H1 (cell line): ENCODE results near the gene TCEA3. TPM values are rescaled to one million over a fixed set of nuclear protein-coding genes. Genes with fewer than 3 reads are reported as not detected.

Experiments
- CTCF ChIA-PET: fragments of 300-600 bp; sonication (Branson Sonifier 250); formaldehyde crosslinking; loops from one replicate; lab custom pipeline; 2021; ENCODE audit not compliant: partially characterized antibody; lab: Charles Lee
- POLR2A ChIA-PET: fragments of 300-600 bp; sonication (Branson Sonifier 250); formaldehyde crosslinking; loops from one replicate; lab custom pipeline; 2021; ENCODE audit warnings: inconsistent platforms; ENCODE audit not compliant: partially characterized antibody; lab: Charles Lee
- DNase-seq, 2 experiments: peaks; one replicate each; pipeline versions ENCODE4 v3.0.0 to v3.0.0-alpha.2; 2010 to 2022; ENCODE audit warnings: low spot score in 2 of 2, low read depth in 1 of 2, mixed read lengths in 1 of 2
- FAIRE-seq: peaks from 2 replicates; lab custom pipeline; 2011; peaks lifted over from hg19 to GRCh38; lab: Jason Lieb, UNC
- H2AFZ ChIP-seq: 2 replicates; pipeline ENCODE4 v1.8.1; 2012; ENCODE audit warnings: low read length, inconsistent platforms
- H2AK5ac ChIP-seq: 2 replicates; pipeline ENCODE4 v1.6.1; 2013; ENCODE audit warnings: low read depth, low read length
- H2BK120ac ChIP-seq: replicated peaks from 2 replicates; pipeline ENCODE3; 2013; ENCODE audit warnings: low read depth, low read length, inconsistent platforms
- H2BK12ac ChIP-seq: 2 replicates; pipeline ENCODE4 v1.6.1; 2013; ENCODE audit warnings: low read depth, low read length
- H2BK15ac ChIP-seq: 2 replicates; pipeline ENCODE4 v1.6.1; 2013; ENCODE audit warnings: low read length
- H2BK20ac ChIP-seq: 2 replicates; pipeline ENCODE4 v1.6.1; 2013; ENCODE audit warnings: low read length
- H2BK5ac ChIP-seq: 2 replicates; pipeline ENCODE4 v1.6.1; 2013; ENCODE audit warnings: low read depth, low read length
- H3K14ac ChIP-seq: 2 replicates; pipeline ENCODE4 v1.6.1; 2013; ENCODE audit warnings: inconsistent platforms; ENCODE audit not compliant: insufficient read length
- H3K18ac ChIP-seq: 2 replicates; pipeline ENCODE4 v1.6.1; 2013; ENCODE audit warnings: low read length; ENCODE audit errors: extremely low read depth
- H3K23ac ChIP-seq: 2 replicates; pipeline ENCODE4 v1.6.1; 2013; ENCODE audit warnings: inconsistent platforms; ENCODE audit not compliant: insufficient read length
- H3K23me2 ChIP-seq: 2 replicates; pipeline ENCODE4 v1.6.1; 2013; ENCODE audit warnings: low read depth, low read length
- H3K27ac ChIP-seq: 2 replicates; pipeline ENCODE4 v1.6.1; 2011; ENCODE audit warnings: low read depth, low read length, inconsistent platforms
- H3K27me3 ChIP-seq, 4 experiments: replicated peaks in 1 of 4; 1 replicate in 1 of 4; 2 replicates in 3 of 4; pipeline versions ENCODE4 v1.6.1 to v1.8.1; 2011 to 2013; ENCODE audit warnings: low read length in 3 of 4, mild to moderate bottlenecking in 3 of 4, inconsistent platforms in 2 of 4, mixed read lengths in 2 of 4, moderate library complexity in 1 of 4; ENCODE audit not compliant: control insufficient read depth in 3 of 4, insufficient read depth in 3 of 4; ENCODE audit errors: extremely low read depth in 1 of 4
- H3K36me3 ChIP-seq, 4 experiments: 2 replicates each; pipeline versions ENCODE4 v1.6.1 to v1.8.1; 2011 to 2013; ENCODE audit warnings: mild to moderate bottlenecking in 4 of 4, low read length in 3 of 4, moderate library complexity in 2 of 4, control low read depth in 1 of 4, inconsistent platforms in 1 of 4; ENCODE audit not compliant: insufficient read depth in 4 of 4, control insufficient read depth in 2 of 4
- H3K4ac ChIP-seq: replicated peaks from 2 replicates; pipeline ENCODE3; 2013; ENCODE audit warnings: low read length, low read depth, mixed read lengths, inconsistent platforms; ENCODE audit not compliant: insufficient read length
- H3K4me1 ChIP-seq, 4 experiments: replicated peaks in 1 of 4; 1 replicate in 1 of 4; 2 replicates in 3 of 4; pipeline versions ENCODE4 v1.6.1 to v1.8.1; 2011 to 2013; ENCODE audit warnings: low read length in 3 of 4, inconsistent platforms in 2 of 4, mixed read lengths in 1 of 4; ENCODE audit not compliant: insufficient read depth in 4 of 4, control insufficient read depth in 3 of 4
- H3K4me2 ChIP-seq, 2 experiments: 2 replicates each; pipeline versions ENCODE4 v1.6.1 to v1.8.1; 2011 to 2013; ENCODE audit warnings: low read depth in 2 of 2, low read length in 2 of 2, control low read depth in 1 of 2, inconsistent platforms in 1 of 2, mild to moderate bottlenecking in 1 of 2; ENCODE audit not compliant: insufficient read depth in 1 of 2
- H3K4me3 ChIP-seq, 4 experiments: fragments of 200-600, 300-600 bp in 1 of 4; sonication (generic), shearing (Covaris generic), sonication (Bioruptor Twin) in 1 of 4; 2 replicates each; pipeline versions ENCODE4 v1.5.1 to v1.8.1; 2011 to 2016; ENCODE audit warnings: low read length in 4 of 4, low read depth in 3 of 4, control low read depth in 2 of 4, inconsistent platforms in 2 of 4, mild to moderate bottlenecking in 2 of 4, mixed read lengths in 1 of 4, moderate library complexity in 1 of 4; ENCODE audit not compliant: insufficient read depth in 2 of 4; ENCODE audit errors: extremely low read depth in 1 of 4
- H3K56ac ChIP-seq: replicated peaks from 2 replicates; pipeline ENCODE3; 2013; ENCODE audit warnings: low read depth, mild to moderate bottlenecking, mixed read lengths, low read length, inconsistent platforms; ENCODE audit not compliant: insufficient read length
- H3K79me1 ChIP-seq: 2 replicates; pipeline ENCODE4 v1.6.1; 2013; ENCODE audit warnings: low read depth, low read length, control low read depth
- H3K79me2 ChIP-seq, 2 experiments: 2 replicates each; pipeline versions ENCODE4 v1.6.1 to v1.8.1; 2012 to 2013; ENCODE audit warnings: low read length in 2 of 2, mild to moderate bottlenecking in 2 of 2, inconsistent platforms in 1 of 2; ENCODE audit not compliant: insufficient read depth in 2 of 2, control insufficient read depth in 1 of 2
- H3K9ac ChIP-seq, 4 experiments: replicated peaks in 1 of 4; 1 replicate in 1 of 4; 2 replicates in 3 of 4; pipeline versions ENCODE4 v1.6.1 to v1.8.1; 2011 to 2013; ENCODE audit warnings: low read depth in 3 of 4, low read length in 3 of 4, control low read depth in 2 of 4, mild to moderate bottlenecking in 2 of 4, moderate library complexity in 2 of 4, inconsistent platforms in 1 of 4; ENCODE audit errors: extremely low read depth in 1 of 4
- H3K9me3 ChIP-seq, 2 experiments: 2 replicates each; pipeline versions ENCODE4 v1.6.1 to v1.8.1; 2012 to 2013; ENCODE audit warnings: mild to moderate bottlenecking in 2 of 2, moderate library complexity in 2 of 2, control low read depth in 1 of 2, inconsistent platforms in 1 of 2, low read depth in 1 of 2, low read length in 1 of 2, mixed read lengths in 1 of 2; ENCODE audit not compliant: insufficient read depth in 2 of 2
- H4K20me1 ChIP-seq, 2 experiments: replicated peaks in 1 of 2; 2 replicates each; pipeline versions ENCODE3 to v1.8.1; 2011 to 2013; ENCODE audit warnings: inconsistent platforms in 2 of 2, low read length in 2 of 2, mild to moderate bottlenecking in 1 of 2; ENCODE audit not compliant: insufficient read depth in 2 of 2, control insufficient read depth in 1 of 2
- H4K5ac ChIP-seq: 2 replicates; pipeline ENCODE4 v1.6.1; 2013; ENCODE audit warnings: low read length, low read depth, mixed read lengths, inconsistent platforms; ENCODE audit not compliant: insufficient read length
- H4K8ac ChIP-seq: 2 replicates; pipeline ENCODE4 v1.8.0; 2013; ENCODE audit warnings: mild to moderate bottlenecking, moderate library complexity, low read length, inconsistent platforms; ENCODE audit not compliant: insufficient read depth; ENCODE audit errors: extremely low read depth
- H4K91ac ChIP-seq: replicated peaks from 2 replicates; pipeline ENCODE3; 2013; ENCODE audit warnings: low read length, mixed read lengths, inconsistent platforms; ENCODE audit not compliant: insufficient read length
- ATF3 ChIP-seq: IDR thresholded peaks from 2 replicates; pipeline ENCODE4 v1.6.1; 2011; ENCODE audit warnings: low read depth, mild to moderate bottlenecking, low read length; ENCODE audit not compliant: insufficient read depth
- BACH1 ChIP-seq: IDR thresholded peaks from 2 replicates; pipeline ENCODE4 v1.6.1; 2012; ENCODE audit warnings: low read length, improper control_type of control experiment
- SUZ12 ChIP-seq: fragments of 200-600 bp; sonication (generic); IDR thresholded peaks from 2 replicates; pipeline ENCODE4 v1.6.1; 2012; ENCODE audit warnings: mild to moderate bottlenecking, inconsistent platforms, low read length, moderate library complexity, mixed read lengths
- TAF7 ChIP-seq: optimal IDR thresholded peaks from 2 replicates; pipeline ENCODE3; 2011; ENCODE audit warnings: low read depth, mild to moderate bottlenecking, inconsistent platforms, low read length, moderate library complexity, borderline replicate concordance
- WGBS, 2 experiments: shearing (Covaris generic) in 1 of 2; methylation state at CpG; one replicate each; pipeline versions ENCODE4 v1.1.6 to v1.1.7; 2013 to 2015; ENCODE audit warnings: low lambda C conversion rate in 2 of 2, mixed read lengths in 2 of 2, inconsistent platforms in 1 of 2, low coverage in 1 of 2, missing lambda C conversion rate in 1 of 2; ENCODE audit not compliant: insufficient replicate concordance in 2 of 2, insufficient coverage in 1 of 2, insufficient read length in 1 of 2; ENCODE audit errors: extremely low coverage in 1 of 2, missing lambda C conversion rate in 1 of 2; 5-methylcytosine and 5-hydroxymethylcytosine counted together
- polyA plus RNA-seq, 7 experiments: library from polyadenylated mRNA; depleted of rRNA in 3 of 7; stranded (reverse) in 5 of 7; unstranded in 2 of 7; fragments of >200 nt in 5 of 7; fragments of 200-250 nt in 2 of 7; gene quantifications; 1 replicate in 5 of 7; 2 replicates in 1 of 7; 4 replicates in 1 of 7; pipeline versions ENCODE4 v1.2.1 to v1.2.3, GENCODE V29; 2011 to 2013; ENCODE audit warnings: missing spikeins in 2 of 7, mixed read lengths in 2 of 7
- total RNA-seq: library from RNA; stranded (reverse); fragmentation: NEBNext Ultra II Directional; extraction: Animal tissue kit (Norgen Biotek cat#: 25700); gene quantifications from 2 replicates; pipeline ENCODE4 v1.2.1, GENCODE V29; 2021

TCEA3 gene
- total and polyA plus RNA-seq, 2 of the 8 experiments (the other 6 are each of a cell fraction or from before 2014, with no cell fraction given), result 0.08 TPM; not detected in 1

GRCh38 chr1:23344987-23345472 lies 79.5 kb downstream of the TCEA3 start:
- peak overlapping the region; percentile 73 for H3K4ac ChIP-seq
- CTCF ChIA-PET, result interaction anchor here (0.8 to 1.4 kb wide), 3 partner anchors 59 to 221 kb away, joined by 4 to 6 read pairs (median 4); no protein-coding TSS in a partner anchor
- H2BK12ac ChIP-seq, result no peak overlapping the region
- peak overlapping the region; percentile 76 for H3K18ac ChIP-seq
- H2BK120ac ChIP-seq, result peak overlapping the region; percentile 47
- FAIRE-seq (no peak), DNase-seq (no peak)
- H2AFZ ChIP-seq, result peak overlapping the region; percentile 99
- peak overlapping the region; percentile 83; the same call in 1 of the 2 replicates for H2BK5ac ChIP-seq
- H3K36me3 ChIP-seq, result no peaks in the 10 kb centered on the region
- H3K4me1 ChIP-seq, result peaks cover 0 to 8% (median 3%) of the 10 kb centered on the region in 4 experiments; a peak in 1 of 7 replicates
- H2BK15ac ChIP-seq, result peak overlapping the region; percentile 36; the same call in 1 of the 2 replicates
- H3K14ac ChIP-seq, result peak overlapping the region; percentile 58
- H3K9ac ChIP-seq, result peak overlapping the region; percentile 61 to 94 (median 85)
- POLR2A ChIA-PET, result interaction anchor here (0.9 to 1.7 kb wide), 17 partner anchors 10 to 347 kb away, joined by 3 to 23 read pairs (median 5); partner anchors contain the start of genes RPL11, TCEA3 and ZNF436
- no peaks in the 10 kb centered on the region for H3K79me1 ChIP-seq
- H3K79me2 ChIP-seq, result peaks cover 32 to 38% of the 10 kb centered on the region in 2 experiments
- H3K4me3 ChIP-seq, result peak overlapping the region; percentile 43 to 91 (median 74)
- WGBS, 2 experiments, result 63% methylated on average over 8 of the region's 8 CpGs; no CpG with 5 or more reads in 1 of the 2 experiments
- H3K9me3 ChIP-seq, result no peaks in the 10 kb centered on the region
- peak overlapping the region; percentile 94 for H3K56ac ChIP-seq
- peak overlapping the region; percentile 76 for H3K27ac ChIP-seq
- no peak overlapping the region for H2AK5ac ChIP-seq
- H4K20me1 ChIP-seq, result peaks cover 10 to 25% of the 10 kb centered on the region in 2 experiments
- peak overlapping the region; percentile 93 for H4K91ac ChIP-seq
- peak overlapping the region; percentile 18 for H3K23ac ChIP-seq
- H3K23me2 ChIP-seq, result peaks cover 8% of the 10 kb centered on the region
- peaks cover 7 to 35% (median 20%) of the 10 kb centered on the region in 4 experiments for H3K27me3 ChIP-seq
- TF ChIP-seq SUZ12 (0 out of 2 replicates have a peak, but pooled peaks have one; percentile 16), TAF7 (no peak), ATF3 (no peak), BACH1 (no peak)
- peak overlapping the region; percentile 95; the same call in 1 of the 2 replicates for H4K8ac ChIP-seq
- H3K4me2 ChIP-seq, result peak overlapping the region; percentile 97 to 99
- H2BK20ac ChIP-seq, result no peak overlapping the region
- peak overlapping the region; percentile 82 for H4K5ac ChIP-seq
